Epidermal melanocyte (primary cell): ENCODE results near the gene LBX2.

Experiments used
- DNase-seq: peaks from one replicate; pipeline ENCODE4 v3.0.0; 2011; ENCODE audit warnings: low spot score; ENCODE audit not compliant: insufficient read length

Gene LBX2

GRCh38 chr2:74525717-74526648 lies 26.6 kb upstream of the LBX2 start, which contains the start of gene DQX1:
TSS of gene DQX1 (minus strand) at chr2:74526231. CDS start at chr2:74525729, 502 bp downstream.
- DNase-seq, result no peak

GRCh38 chr2:74524955-74525716 lies 25.7 kb upstream of the LBX2 start:
- no peak for DNase-seq

GRCh38 chr2:74524005-74524404 lies 24.6 kb upstream of the LBX2 start:
- no peak for DNase-seq

- no peak for DNase-seq
Observed at GRCh38 chr2:74522516-74522915, 23.1 kb upstream of the LBX2 start.

- no peak for DNase-seq
Observed at GRCh38 chr2:74516650-74517049, 17.2 kb upstream of the LBX2 start.

- peak; percentile 81 for DNase-seq
Observed at GRCh38 chr2:74515981-74516633, 16.7 kb upstream of the LBX2 start.

GRCh38 chr2:74515271-74515980 lies 16.0 kb upstream of the LBX2 start:
- DNase-seq, result no peak

GRCh38 chr2:74514368-74515270 lies 15.2 kb upstream of the LBX2 start, which contains the start of gene TLX2:
TSS of gene TLX2 (plus strand) at chr2:74514450. CDS start at chr2:74514807, 357 bp downstream.
- no peak for DNase-seq

- no peak for DNase-seq
Observed at GRCh38 chr2:74513605-74514367, 14.4 kb upstream of the LBX2 start.

GRCh38 chr2:74512744-74513604 lies 13.6 kb upstream of the LBX2 start:
- DNase-seq, result no peak

GRCh38 chr2:74511104-74511989 lies 11.9 kb upstream of the LBX2 start:
- DNase-seq, result no peak

GRCh38 chr2:74510272-74510671 lies 10.9 kb upstream of the LBX2 start:
- no peak for DNase-seq

- peak; percentile 46 for DNase-seq
Observed at GRCh38 chr2:74507926-74508520, 8.6 kb upstream of the LBX2 start.

GRCh38 chr2:74507145-74507925 lies 7.9 kb upstream of the LBX2 start, which contains the start of gene PCGF1:
TSS of gene PCGF1 (minus strand) at chr2:74507695. CDS start at chr2:74507668, 27 bp downstream.
- peak; percentile 98 for DNase-seq

GRCh38 chr2:74505448-74506246 lies 6.2 kb upstream of the LBX2 start:
- no peak for DNase-seq
